Prostate gland (tissue), 2 donors: ENCODE results near the gene IFT27.

Experiments used
- CTCF ChIP-seq, 4 experiments: fragments of 200-600 bp in 2 of 4; fragments of 450-650 bp in 2 of 4; sonication (generic) in 2 of 4; IDR thresholded peaks; 1 replicate in 3 of 4; 2 replicates in 1 of 4; pipeline ENCODE4 v1.5.1; 2016 to 2019; ENCODE audit warnings: antibody characterized with exemption in 4 of 4, mild to moderate bottlenecking in 2 of 4, moderate library complexity in 2 of 4
- POLR2A ChIP-seq: fragments of 450-650 bp; IDR thresholded peaks from one replicate; pipeline ENCODE4 v1.6.1; 2016; ENCODE audit warnings: antibody characterized with exemption, mild to moderate bottlenecking

DNA sequence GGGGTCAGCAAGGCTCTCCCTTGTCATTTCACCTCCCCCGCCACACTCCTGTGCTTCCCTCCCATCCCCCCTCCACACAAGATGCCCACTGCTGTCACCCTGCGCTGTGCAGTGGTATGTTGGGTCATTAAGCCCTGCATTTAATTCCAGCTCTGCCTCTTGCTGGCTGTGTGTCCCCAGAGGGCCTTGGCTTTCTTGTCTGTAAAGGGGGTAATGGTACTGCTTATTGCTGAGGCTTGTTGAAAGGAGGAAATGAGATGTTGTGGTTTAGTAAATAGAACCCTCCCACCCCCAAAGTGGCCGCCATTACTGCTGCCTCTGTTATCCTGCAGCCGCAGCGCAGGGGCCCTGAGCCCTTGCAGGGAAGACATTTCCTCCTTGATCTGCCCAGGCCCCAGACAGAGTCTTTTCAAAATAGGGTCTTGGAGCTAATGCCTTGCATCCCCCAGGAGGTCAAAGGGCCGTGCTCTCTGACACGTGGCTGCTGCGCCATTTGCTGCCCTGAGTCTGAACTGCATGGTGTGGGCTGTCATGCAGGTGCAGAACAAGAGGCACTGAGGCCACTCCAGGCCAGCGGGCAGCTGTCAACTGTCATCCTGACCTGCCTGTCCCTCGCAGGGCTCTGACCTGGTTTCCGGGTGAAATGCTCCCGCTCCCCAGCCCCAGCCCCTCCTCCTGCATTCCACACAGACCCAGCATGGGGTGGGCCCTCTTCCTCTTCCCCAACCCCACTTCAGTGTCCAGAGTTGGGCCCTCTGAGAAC lies 22.2 kb upstream of the IFT27 start:
- TF ChIP-seq CTCF (IDR thresholded peaks at IDR 0.05) (no peak), POLR2A (no peak)
